ENCODE data around the gene ADAP1. TPM values are rescaled to one million over a fixed set of nuclear protein-coding genes. Genes with fewer than 3 reads are reported as not detected.

The ADAP1 gene
- polyA plus RNA-seq, 3 donors = 49.1 to 117 (median 72.2) TPM

DNA sequence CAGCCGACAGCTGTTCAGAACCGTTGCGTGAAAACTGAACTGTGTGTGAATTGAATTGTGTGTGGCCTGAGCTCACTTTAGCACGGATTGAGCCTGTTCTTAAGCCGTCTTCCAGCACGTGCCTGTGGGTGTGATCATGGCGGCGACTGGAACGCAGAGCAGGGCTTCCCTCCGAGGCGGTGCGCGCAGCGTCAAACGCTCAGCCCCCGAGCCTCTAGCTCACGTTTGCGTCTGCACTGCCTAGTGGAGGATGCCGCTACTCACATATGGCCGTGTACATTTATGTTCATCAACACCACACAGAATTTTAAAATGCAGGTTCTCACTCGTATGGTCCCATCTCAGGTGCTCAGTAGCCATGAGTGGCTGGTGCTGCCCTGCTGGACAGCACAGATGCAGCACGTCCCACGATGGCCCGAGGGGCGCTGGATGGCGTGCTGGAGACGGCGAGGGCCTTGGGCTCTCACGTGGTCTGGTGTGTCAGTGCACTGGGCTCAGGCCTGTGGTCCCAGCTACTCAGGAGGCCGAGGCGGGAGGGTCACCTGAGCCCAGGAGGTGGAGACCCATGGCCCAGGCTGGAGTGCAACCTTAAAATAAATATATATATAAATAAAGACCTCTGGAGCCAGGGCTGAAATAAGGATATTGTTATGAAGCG, 100.2 kb downstream of the ADAP1 start:
- no peak overlapping the region for H3K4me3 Mint-ChIP-seq
- intact Hi-C loops (cut with micrococcal nuclease) = no loop called here
- no peak overlapping the region for H3K27ac Mint-ChIP-seq
- no peak for DNase-seq
- H3K9me3 Mint-ChIP-seq = no peaks in the 10 kb centered on the region
- H3K27me3 Mint-ChIP-seq (ENCODE audit: low read depth in 3 of 3) = peaks cover 0 to 2% (median 0%) of the 10 kb centered on the region in 3 donors
- H4K20me1 ChIP-seq (ENCODE audit: insufficient read depth, low read length) = no peaks in the 10 kb centered on the region
- H3K4me1 Mint-ChIP-seq = no peaks in the 10 kb centered on the region
- no peaks in the 10 kb centered on the region for H3K79me2 ChIP-seq (ENCODE audit: insufficient read depth, low read length)
- no peak overlapping the region for H2AFZ ChIP-seq (ENCODE audit: insufficient read depth, low read depth, low read length, poor library complexity, severe bottlenecking)
- no peak overlapping the region for H3K9ac ChIP-seq (ENCODE audit: insufficient read depth, low read length, poor library complexity, severe bottlenecking)
- H3K9me3 ChIP-seq (replicated peaks in 1 of 2; ENCODE audit: control insufficient read depth in 1 of 2, insufficient read depth in 1 of 2, low read length in 2 of 2) = no peaks in the 10 kb centered on the region
- WGBS (ENCODE audit: insufficient coverage) = 94% methylated on average over 28 of the region's 32 CpGs
- no peak overlapping the region for H3K27ac ChIP-seq (ENCODE audit: low read depth in 1 of 2, low read length in 2 of 2)
- peaks cover 89 to 95% of the 10 kb centered on the region in 2 donors for H3K36me3 Mint-ChIP-seq
- H3K4me2 ChIP-seq (replicated peaks; ENCODE audit: extremely low read depth, low read length, poor library complexity, severe bottlenecking) = no peak overlapping the region
- TF ChIP-seq, protein P1, sequence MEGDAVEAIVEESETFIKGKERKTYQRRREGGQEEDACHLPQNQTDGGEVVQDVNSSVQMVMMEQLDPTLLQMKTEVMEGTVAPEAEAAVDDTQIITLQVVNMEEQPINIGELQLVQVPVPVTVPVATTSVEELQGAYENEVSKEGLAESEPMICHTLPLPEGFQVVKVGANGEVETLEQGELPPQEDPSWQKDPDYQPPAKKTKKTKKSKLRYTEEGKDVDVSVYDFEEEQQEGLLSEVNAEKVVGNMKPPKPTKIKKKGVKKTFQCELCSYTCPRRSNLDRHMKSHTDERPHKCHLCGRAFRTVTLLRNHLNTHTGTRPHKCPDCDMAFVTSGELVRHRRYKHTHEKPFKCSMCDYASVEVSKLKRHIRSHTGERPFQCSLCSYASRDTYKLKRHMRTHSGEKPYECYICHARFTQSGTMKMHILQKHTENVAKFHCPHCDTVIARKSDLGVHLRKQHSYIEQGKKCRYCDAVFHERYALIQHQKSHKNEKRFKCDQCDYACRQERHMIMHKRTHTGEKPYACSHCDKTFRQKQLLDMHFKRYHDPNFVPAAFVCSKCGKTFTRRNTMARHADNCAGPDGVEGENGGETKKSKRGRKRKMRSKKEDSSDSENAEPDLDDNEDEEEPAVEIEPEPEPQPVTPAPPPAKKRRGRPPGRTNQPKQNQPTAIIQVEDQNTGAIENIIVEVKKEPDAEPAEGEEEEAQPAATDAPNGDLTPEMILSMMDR (IDR thresholded peaks at IDR 0.05) = no peak
- no peak overlapping the region for H3K4me3 ChIP-seq (replicated peaks in 1 of 3; ENCODE audit: low read depth in 2 of 3, low read length in 3 of 3)
- H3K4me1 ChIP-seq (ENCODE audit: control insufficient read depth in 1 of 2, insufficient read depth in 2 of 2, low read length in 2 of 2) = no peaks in the 10 kb centered on the region
- peaks cover 74 to 99% of the 10 kb centered on the region in 2 donors for H3K36me3 ChIP-seq (replicated peaks in 1 of 2; ENCODE audit: control insufficient read depth in 1 of 2, insufficient read depth in 2 of 2, low read length in 2 of 2)
- no peaks in the 10 kb centered on the region for H3K27me3 ChIP-seq (ENCODE audit: control insufficient read depth in 2 of 2, insufficient read depth in 2 of 2, low read length in 2 of 2)

DNA sequence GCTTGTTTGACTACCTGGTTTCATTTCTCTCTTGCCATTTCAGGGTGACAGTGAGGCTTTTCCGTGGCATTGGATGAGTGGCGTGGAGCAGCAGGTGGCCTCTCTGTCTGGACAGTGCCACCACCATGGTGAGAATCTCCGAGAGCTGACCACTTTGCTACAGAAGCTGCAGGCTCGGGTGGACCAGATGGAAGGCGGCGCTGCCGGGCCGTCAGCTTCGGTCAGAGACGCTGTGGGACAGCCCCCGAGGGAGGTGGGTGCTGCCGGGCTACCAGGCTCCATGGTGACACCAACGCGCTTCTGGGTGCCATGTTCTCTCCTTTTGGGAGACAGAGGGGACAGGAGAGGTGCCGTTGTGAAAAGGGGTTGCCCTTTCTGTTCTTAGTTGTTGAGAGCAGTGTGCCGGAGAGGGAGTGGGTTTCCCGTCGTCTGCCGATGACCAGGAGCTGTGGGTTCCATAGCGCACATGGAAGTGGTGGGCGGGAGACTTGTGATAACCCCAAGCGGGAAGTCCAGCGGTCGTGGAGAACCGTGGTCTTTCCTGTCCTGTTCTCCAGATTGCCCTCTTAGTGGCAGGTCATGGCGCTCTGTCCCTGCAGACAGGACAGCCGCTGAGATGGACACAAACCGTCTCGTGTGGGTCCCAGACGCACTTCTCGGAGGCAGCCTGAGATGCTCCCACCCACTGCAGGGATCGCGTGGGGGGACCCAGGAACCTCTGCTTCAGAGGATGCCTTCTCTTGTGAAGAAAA, 100.9 kb downstream of the ADAP1 start:
- 89% methylated on average over 30 of the region's 33 CpGs for WGBS (ENCODE audit: insufficient coverage)
- no peak for DNase-seq
- Histone ChIP-seq H3K79me2 (ENCODE audit: insufficient read depth, low read length) (no peaks in the 10 kb centered on the region), H3K4me3 (replicated peaks in 1 of 3; ENCODE audit: low read depth in 2 of 3, low read length in 3 of 3) (no peak overlapping the region), H2AFZ (ENCODE audit: insufficient read depth, low read depth, low read length, poor library complexity, severe bottlenecking) (no peak overlapping the region), H3K36me3 (replicated peaks in 1 of 2; ENCODE audit: control insufficient read depth in 1 of 2, insufficient read depth in 2 of 2, low read length in 2 of 2) (peaks cover 75 to 99% of the 10 kb centered on the region in 2 donors), H3K27ac (ENCODE audit: low read depth in 1 of 2, low read length in 2 of 2) (no peak overlapping the region), H3K27me3 (ENCODE audit: control insufficient read depth in 2 of 2, insufficient read depth in 2 of 2, low read length in 2 of 2) (no peaks in the 10 kb centered on the region), H3K4me2 (replicated peaks; ENCODE audit: extremely low read depth, low read length, poor library complexity, severe bottlenecking) (no peak overlapping the region), H4K20me1 (ENCODE audit: insufficient read depth, low read length) (no peaks in the 10 kb centered on the region), H3K9me3 (replicated peaks in 1 of 2; ENCODE audit: control insufficient read depth in 1 of 2, insufficient read depth in 1 of 2, low read length in 2 of 2) (no peaks in the 10 kb centered on the region), H3K9ac (ENCODE audit: insufficient read depth, low read length, poor library complexity, severe bottlenecking) (no peak overlapping the region), H3K4me1 (ENCODE audit: control insufficient read depth in 1 of 2, insufficient read depth in 2 of 2, low read length in 2 of 2) (no peaks in the 10 kb centered on the region)
- TF ChIP-seq, protein P1 (IDR thresholded peaks at IDR 0.05) = no peak
- Mint-ChIP-seq H3K4me3 (no peak overlapping the region), H3K27me3 (ENCODE audit: low read depth in 3 of 3) (peaks cover 0 to 2% (median 0%) of the 10 kb centered on the region in 3 donors), H3K36me3 (peaks cover 89 to 95% of the 10 kb centered on the region in 2 donors), H3K4me1 (no peaks in the 10 kb centered on the region), H3K9me3 (peaks cover 0 to 1% (median under 1%) of the 10 kb centered on the region in 7 donors), H3K27ac (peak overlapping the region in 1 of 7 donors; percentile 18)
- intact Hi-C loops (cut with micrococcal nuclease) = no loop called here
